ENCODE measurements around the gene SERINC4. TPM values are rescaled to one million over a fixed set of nuclear protein-coding genes. Genes with fewer than 3 reads are reported as not detected.
"Not testable (repeated sequence)": the region's sequence is repeated elsewhere in the genome, so short reads cannot be mapped to it uniquely, and the experiment has no call there.

Gene SERINC4
- polyA plus RNA-seq (ENCODE audit: insufficient read length in 10 of 10) = under 1 TPM in 6 of 10 donors, not detected in 4; 0.28 to 0.83 (median 0.44) TPM
- long read RNA-seq, donor 1 = 0 reads
- long read RNA-seq, donor 2 = 0 reads
- long read RNA-seq, donor 3 = 0 reads
- long read RNA-seq, donor 4 = 0 reads
- long read RNA-seq, donor 5, partial matches to known transcripts = 231 of 231 reads
- long read RNA-seq, donor 5, other reads (novel, unspliced or antisense) = 0 of 231 reads
- long read RNA-seq, donor 6 = 0 reads
- long read RNA-seq, donor 7 = 0 reads
- long read RNA-seq, donor 8 = 0 reads
- long read RNA-seq, donor 9 = 0 reads

DNA sequence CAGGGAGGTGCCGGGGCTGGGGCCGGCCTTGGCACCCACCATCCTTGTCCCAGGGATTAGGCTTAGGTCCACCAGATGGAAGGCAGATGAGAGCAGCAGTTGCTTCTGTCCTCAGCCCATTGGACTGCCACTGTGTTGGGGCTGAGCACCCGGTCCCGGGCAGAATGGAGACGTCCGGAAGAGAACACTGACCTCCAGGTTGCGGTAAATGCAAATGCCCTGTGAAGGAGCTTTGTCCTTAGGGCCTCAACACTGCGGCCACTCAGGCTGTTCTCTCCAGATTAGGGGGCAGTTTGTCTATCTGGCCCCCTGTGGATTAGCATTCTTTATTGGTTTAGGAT lies at the start of gene SERINC4:
Gene SERINC4 (minus strand): TSS at position 276 of the 341 bp plus-strand sequence. CDS start 234 bp downstream, at position 42.
- DNase-seq = no peak

DNA sequence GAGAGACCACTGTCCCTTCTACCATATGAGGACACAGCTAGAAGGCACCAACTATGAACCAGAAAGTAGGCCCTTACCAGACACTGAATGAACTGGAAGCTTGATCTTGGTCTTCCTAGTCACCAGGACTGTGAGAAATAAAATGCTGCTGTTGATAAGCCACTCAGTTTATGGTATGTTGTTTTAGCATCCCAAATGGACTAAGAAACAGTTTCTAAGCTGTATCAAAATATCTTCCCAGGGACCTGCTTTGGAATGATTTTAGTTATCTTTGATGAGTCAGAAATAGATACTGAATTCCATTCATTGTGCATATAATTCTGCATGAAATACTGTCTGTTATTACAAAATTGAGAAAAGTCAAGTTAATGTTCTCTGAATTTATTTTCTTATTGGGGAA lies 45.4 kb upstream of the SERINC4 start:
- no peak for DNase-seq

DNA sequence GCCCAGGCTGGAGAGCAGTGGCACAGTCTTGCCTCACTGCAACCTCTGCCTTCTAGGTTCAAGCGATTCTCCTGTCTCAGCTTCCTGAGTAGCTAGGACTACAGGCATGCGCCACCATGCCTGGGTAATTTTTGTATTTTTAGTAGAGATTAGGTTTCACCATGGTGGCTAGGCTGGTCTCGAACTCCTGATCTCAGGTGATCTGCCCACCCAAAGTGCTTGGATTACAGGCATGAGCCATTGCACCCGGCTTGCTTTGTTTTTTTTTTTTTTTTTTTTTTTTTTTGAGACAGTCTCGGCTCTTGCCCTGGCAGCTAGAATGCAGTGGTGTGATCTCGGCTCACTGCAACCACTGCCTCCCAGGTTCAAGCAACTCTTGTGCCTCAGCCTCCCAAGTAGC lies 32.5 kb upstream of the SERINC4 start:
- not testable (repeated sequence) for DNase-seq

DNA sequence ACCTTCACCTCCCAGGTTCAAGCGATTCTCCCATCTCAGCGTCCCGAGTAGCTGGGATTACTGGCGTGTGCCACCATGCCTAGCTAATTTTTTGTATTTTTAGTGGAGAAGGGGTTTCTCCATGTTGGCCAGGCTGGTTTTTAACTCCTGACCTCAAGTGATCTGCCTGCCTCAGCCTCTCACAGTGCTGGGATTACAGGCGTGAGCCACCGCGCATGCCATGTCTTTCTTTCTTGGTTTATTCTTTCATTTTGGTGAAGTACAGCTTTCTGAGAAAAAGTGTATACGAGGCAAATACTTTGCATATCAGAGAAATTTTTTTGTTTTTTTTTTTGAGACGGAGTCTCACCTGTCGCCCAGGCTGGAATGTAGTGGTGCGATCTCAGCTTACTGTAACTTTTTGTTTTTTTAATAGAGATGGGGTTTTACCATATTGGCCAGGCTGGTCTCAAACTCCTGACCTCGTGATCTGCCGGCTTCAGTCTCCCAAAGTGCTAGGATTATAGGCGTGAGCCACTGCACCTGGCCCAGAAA lies 31.6 kb upstream of the SERINC4 start:
- DNase-seq = not testable (repeated sequence)

GRCh38 chr15:43830691-43831275 lies 30.8 kb upstream of the SERINC4 start:
- DNase-seq = not testable (repeated sequence)

DNA sequence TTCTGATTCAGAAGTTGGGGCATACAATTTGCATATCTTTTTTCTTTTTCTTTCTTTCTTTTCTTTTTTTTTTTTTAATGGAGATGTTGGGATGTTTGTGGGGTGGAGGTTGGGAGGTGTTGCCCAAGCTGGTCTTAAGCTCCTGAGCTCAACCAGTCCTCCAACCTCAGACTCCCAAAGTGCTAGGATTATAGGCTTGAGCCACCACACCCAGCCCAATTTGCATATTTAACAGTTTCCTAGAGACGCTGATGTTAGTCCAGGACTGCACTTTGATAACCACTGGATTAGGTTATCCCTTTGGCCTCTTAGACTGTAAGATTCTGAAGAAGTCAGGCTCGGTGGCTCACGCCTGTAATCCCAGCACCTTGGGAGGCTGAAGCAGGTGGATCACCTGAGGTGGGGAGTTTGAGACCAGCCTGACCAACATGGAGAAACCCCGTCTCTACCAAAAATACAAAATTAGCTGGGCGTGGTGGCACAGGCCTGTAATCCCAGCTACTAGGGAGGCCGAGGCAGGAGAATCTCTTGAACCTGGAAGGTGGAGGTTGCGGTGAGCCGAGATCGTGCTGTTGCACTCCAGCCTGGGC lies 30.0 kb upstream of the SERINC4 start:
- DNase-seq = not testable (repeated sequence)

GRCh38 chr15:43828061-43828657 lies 28.1 kb upstream of the SERINC4 start:
- DNase-seq = peak in 2 of 3 donors; percentile 16 to 42

DNA sequence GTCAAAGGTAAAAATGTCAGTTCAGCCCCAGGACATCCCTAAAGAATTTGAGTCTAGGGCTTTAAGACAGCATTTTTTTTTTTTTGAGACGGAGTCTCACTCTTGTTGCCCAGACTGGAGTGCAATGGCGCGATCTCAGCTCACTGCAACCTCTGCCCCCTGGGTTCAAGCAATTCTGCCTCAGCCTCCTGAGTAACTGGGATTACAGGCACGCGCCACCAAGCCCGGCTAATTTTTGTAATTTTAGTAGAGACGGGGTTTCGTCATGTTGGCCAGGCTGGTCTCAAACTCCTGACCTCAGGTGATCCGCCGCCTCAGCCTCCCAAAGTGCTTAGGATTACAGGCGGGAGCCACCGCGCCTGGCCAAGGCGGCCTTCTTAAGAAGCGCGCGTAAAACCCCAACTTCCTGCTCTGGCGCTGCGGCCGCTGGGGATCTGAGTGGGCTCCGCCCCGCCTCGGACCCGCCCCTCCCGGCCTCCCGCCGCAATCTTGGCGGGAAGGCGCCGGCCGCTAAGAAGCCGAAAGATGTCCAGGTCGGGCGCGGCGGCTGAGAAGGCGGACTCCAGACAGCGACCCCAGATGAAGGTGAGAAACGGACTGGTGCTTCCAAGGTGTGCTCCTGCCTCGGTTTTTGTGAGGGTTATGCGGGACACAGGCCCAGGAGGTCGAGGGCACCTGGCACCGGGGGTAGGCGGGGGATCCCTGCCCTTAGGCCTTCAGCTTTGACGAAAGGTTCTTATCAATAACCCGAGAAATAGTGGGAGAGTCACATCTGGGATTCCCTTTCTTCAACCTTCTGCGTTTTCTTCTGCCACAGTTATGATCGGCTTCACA lies 26.7 kb upstream of the SERINC4 start, which contains the start of gene WDR76:
Gene WDR76 (plus strand): TSS at position 495 of the 834 bp plus-strand sequence. CDS start 31 bp downstream, at position 526.
- peak; percentile 78 to 92 (median 87) for DNase-seq

- DNase-seq = no peak
These were observed 26.0 kb upstream of the SERINC4 start for GRCh38 chr15:43826029-43826507.

DNA sequence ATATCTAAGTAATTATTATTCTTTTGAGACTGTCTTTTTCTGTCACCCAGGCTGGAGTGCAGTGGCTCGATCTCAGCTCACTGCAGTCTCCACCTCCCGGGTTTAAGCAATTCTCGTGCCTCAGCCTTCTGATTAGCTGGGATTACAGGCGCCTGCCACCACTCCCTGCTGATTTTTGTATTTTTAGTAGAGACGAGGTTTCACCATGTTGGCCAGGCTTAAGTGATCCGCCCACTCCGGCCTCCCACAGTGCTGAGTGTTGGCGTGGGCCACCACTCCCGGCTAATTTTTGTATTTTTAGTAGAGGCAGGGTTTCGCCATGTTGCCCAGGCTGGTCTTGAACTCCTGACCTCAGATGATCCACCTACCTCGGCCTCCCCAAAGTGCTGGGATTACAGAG lies 25.3 kb upstream of the SERINC4 start:
- not testable (repeated sequence) for DNase-seq

- DNase-seq = peak; percentile 97 to 98 (median 97)
These were observed 24.6 kb upstream of the SERINC4 start, which contains the start of gene MFAP1 for GRCh38 chr15:43824302-43825246. Gene MFAP1, minus strand, starts transcription at chr15:43824690. Its CDS starts 121 bp downstream, at chr15:43824569.

DNA sequence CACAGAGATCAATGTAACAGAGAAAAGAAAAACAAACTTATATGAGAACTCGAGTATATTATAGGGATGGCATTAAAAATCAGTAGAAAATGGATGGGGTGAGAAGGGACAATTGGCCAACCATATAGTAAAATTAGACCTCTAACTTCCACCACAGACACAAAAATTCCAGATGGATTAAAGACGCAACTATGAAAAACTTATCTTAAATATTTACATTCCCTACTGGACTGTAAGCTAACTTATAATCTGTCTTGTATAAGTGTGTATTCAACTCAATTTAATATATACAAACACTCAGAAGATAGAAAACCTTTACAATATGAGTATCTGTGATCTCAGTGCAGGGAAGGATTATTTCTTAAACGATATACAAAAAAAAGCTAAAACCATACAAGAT lies 21.5 kb upstream of the SERINC4 start:
- no peak for DNase-seq

- DNase-seq = not testable (repeated sequence)
These were observed 15.0 kb upstream of the SERINC4 start for GRCh38 chr15:43815064-43815463.

DNA sequence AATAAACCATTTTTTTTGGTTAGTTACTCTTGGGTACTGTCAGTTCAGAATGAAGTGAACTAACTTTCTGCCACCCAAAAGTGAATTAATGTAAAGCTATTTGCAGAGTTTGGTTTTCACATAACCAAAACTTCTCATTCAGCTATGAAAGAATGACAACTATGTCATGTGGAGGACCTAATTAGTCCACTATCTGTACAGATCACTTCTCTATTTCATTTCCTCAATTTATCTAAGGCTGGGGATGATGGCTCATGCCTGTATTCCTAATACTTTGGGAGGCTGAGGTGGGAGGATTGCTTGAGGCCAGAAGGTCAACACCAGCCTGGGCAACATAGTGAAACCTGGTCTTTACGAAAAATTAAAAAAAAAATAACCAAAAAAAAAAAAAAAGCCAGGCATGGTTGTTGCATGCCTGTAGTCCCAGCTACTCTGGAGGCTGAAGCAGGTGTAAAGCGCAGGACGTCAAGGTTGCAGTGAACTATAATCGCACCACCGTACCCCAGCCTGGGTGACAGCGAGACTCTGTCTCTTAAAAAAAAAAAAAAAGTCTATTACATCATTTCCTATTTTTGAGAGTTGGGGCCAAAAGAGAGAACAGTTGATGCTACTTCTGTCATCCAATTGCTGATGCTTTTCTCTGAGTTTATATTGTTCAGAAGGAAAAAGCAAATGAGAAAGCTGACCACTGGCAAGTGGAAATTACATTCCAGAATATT lies 9.1 kb upstream of the SERINC4 start:
- no peak for DNase-seq

DNA sequence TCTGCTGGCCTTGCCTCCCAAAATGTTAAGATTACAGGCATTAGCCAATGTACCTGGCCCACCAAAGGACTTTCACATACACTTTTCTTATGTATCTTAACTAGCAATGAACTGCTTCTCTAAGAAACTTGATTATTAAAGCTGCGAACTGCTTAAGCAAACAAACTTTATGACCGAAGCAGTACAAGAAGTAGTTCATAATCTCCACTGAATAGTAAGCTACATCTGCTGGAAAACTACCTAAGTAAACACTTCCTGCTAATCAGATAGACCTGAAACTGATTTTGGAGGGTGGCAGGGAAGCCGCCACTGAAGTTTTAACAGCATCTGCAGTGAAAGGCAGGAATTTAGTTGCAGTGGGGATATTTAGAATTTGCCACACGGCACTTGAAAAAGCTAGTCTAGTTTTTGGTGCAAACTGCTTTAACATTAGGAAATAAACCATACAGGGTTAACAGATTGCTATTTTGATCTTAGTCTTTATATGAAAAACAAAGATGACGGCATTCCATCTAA lies 8.5 kb upstream of the SERINC4 start:
- DNase-seq = no peak

GRCh38 chr15:43802676-43803075 lies 2.7 kb upstream of the SERINC4 start:
- not testable (repeated sequence) for DNase-seq

- DNase-seq = peak; percentile 90 to 97 (median 95)
These were observed 494 bp upstream of the SERINC4 start, which contains the start of gene HYPK for GRCh38 chr15:43800286-43801141. Gene HYPK, plus strand, starts transcription at chr15:43800599. Its CDS starts 24 bp downstream, at chr15:43800623.

Measured in muscle of back (tissue), 13 donors.